Kidney capillary endothelial cell (primary cell): ENCODE data around the gene DAD1.

Experiments used
- DNase-seq: peaks from one replicate; pipeline ENCODE4 v3.0.0-alpha.2; 2018; ENCODE audit warnings: low spot score

The DAD1 gene

GRCh38 chr14:22536853-22537338 lies 52.1 kb downstream of the DAD1 start:
- peak; percentile 99 for DNase-seq

GRCh38 chr14:22535916-22536315 lies 53.1 kb downstream of the DAD1 start:
- no peak for DNase-seq

- no peak for DNase-seq
Observed at GRCh38 chr14:22535126-22535525, 53.9 kb downstream of the DAD1 start.

- no peak for DNase-seq
Observed at GRCh38 chr14:22534547-22534946, 54.5 kb downstream of the DAD1 start.

GRCh38 chr14:22533739-22534359 lies 55.2 kb downstream of the DAD1 start:
- DNase-seq: no peak

- DNase-seq: no peak
Observed at GRCh38 chr14:22533057-22533704, 55.8 kb downstream of the DAD1 start.

GRCh38 chr14:22532345-22533056 lies 56.5 kb downstream of the DAD1 start:
- no peak for DNase-seq

GRCh38 chr14:22531451-22532344 lies 57.3 kb downstream of the DAD1 start:
- no peak for DNase-seq

GRCh38 chr14:22530127-22530526 lies 58.9 kb downstream of the DAD1 start:
- DNase-seq: no peak

GRCh38 chr14:22526744-22527143 lies 62.3 kb downstream of the DAD1 start:
- DNase-seq: no peak

GRCh38 chr14:22526218-22526617 lies 62.8 kb downstream of the DAD1 start:
- DNase-seq: no peak

GRCh38 chr14:22524784-22525161 lies 64.3 kb downstream of the DAD1 start:
- no peak for DNase-seq

- DNase-seq: no peak
Observed at GRCh38 chr14:22524115-22524783, 64.8 kb downstream of the DAD1 start.

GRCh38 chr14:22523283-22523682 lies 65.7 kb downstream of the DAD1 start:
- no peak for DNase-seq

GRCh38 chr14:22522466-22522957 lies 66.5 kb downstream of the DAD1 start:
- DNase-seq: no peak

- no peak for DNase-seq
Observed at GRCh38 chr14:22521449-22522239, 67.4 kb downstream of the DAD1 start.

GRCh38 chr14:22520796-22521195 lies 68.2 kb downstream of the DAD1 start:
- no peak for DNase-seq

GRCh38 chr14:22519877-22520685 lies 68.9 kb downstream of the DAD1 start:
- DNase-seq: peak; percentile 26

GRCh38 chr14:22518073-22518472 lies 71.0 kb downstream of the DAD1 start:
- DNase-seq: no peak
